Measurements from ENCODE around the gene GPX1.
A peak's percentile ranks its signal among the peaks of the same experiment; 100 is the strongest.
"Not testable (repeated sequence)": the region's sequence is repeated elsewhere in the genome, so short reads cannot be mapped to it uniquely, and the experiment has no call there.

GPX1 gene

DNA sequence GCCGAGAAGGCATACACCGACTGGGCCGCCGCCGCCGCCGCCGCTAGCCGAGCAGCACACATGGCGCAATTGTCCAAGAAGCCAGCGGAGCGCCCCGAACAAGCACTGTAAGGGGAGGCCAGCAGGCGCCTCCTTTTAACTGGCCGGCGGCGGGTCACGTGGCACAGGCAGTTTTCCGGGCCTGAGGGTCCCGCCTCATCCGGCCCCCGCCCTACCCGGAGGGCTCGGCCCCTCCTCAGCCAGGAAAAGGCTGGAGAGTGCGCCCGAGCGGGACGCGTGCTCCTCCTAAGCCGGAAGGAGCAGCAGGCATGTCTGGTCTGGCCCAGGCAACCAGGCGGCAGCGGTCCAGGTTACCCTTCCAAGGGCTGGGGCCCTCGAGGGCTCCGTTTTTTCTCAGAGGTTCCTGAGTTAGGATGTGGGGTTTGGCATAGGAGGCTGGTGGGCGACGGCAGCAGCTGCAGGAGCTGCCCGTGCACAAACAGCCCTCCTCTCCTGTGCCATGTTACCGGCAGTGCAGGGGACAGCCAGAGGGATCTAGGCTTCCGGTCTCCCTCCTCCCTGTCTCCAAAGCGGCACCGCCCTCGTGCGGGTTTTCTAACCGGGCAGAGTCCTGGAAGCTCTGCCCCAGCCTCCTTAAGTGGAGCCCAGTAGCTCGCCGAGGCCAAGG is at the start of gene GPX1:
Gene GPX1 (minus strand): TSS at position 137 of the 667 bp plus-strand sequence. CDS start 75 bp downstream, at position 62.
- DNase-seq (ENCODE audit: low spot score), result peak; percentile 96

DNA sequence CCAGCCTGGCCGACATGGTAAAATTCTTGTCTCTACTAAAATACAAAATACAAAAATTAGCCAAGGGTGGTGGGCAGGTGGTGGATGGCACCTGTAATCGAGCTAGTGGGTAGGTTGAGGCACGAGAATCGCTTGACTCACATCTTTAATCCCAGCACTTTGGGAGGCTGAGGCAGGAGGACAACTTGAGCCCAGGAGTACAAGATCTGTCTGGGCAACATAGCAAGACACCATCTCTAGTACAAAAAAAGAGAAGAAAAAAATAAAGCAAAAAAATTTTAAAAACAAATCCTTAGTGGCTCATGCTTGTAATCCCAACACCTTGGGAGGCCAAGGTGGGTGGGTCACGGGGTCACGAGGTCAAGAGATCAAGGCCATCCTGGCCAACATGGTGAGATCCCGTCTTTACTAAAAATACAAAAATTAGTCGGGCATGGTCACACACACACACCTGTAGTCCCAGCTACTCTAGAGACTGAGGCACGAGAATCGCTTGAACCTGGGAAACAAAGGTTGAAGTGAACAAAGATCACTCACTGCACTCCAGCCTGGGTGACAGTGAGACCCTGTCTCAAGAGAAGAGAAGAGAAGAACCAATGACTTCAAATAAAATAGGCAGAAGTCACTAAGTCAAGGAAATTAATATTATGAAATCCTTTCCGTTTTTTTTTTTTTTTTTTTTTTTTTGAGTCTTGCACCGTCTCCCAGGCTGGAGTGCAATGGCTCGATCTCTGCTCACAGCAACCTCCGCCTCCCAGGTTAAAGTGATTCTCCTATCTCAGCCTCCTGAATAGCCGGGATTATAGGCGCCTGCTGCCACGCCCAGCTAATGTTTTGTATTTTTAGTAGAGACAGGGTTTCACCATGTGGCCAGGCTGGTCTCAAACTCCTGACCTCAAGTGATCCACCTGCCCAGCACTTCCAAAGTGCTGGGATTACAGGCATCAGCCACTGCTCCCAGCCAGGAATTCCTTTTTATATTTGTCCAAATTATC is 48.7 kb upstream of the GPX1 start:
- no peak for DNase-seq (ENCODE audit: low spot score)

DNA sequence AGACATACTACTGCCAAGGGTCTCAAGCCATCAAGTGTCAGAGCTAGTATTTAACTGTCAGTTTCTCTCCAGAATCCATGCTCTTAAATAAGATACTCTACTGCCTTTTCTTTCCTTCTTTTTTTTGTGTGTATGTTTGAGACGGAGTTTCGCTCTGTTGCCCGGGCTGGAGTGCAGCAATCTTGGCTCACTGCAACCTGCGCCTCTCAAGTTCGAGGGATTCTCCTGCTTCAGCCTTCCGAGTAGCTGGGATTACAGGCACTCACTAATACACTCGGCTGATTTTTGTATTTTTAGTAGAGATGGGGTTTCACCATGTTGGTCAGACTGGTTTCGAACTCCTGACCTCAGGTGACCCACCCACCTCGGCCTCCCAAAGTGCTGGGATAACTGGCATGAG is 47.4 kb upstream of the GPX1 start:
- not testable (repeated sequence) for DNase-seq (ENCODE audit: low spot score)

DNA sequence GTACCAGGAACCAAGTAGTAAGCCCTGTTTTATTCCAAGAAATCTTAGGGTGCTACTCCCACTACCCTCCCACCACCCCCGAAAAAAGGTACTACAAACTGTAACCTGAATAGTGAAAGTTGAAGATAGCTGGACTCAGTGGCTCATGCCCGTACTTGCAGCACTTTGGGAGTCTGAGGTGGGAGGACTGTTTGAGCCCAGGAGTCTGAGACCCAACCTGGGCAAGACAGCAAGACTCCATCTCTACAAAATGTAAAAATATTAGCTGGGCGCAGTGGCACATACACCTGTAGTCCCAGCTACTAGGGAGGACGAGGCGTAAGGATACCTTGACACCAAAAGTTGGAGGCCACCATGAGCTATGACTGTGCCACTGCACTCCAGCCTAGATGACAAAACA is 45.7 kb upstream of the GPX1 start:
- DNase-seq (ENCODE audit: low spot score), result no peak

DNA sequence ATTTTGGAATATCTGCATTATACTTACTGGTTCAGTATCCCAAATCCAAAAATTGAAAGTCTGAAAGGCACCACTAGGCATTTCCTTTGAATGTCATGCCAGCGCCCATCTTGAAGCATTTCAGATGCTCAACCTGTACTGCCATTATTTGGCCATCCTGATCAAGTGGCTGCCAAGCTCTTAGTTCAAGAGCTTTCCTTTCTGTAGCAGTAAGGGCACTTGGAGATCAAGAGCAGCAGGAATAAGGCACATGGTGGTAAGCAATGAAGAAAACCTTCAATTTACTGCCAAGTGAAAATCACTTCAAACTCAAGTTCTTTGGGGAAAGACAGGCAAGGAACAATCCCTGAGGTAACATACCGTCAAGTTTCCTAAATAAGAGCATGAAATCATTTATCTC is 43.6 kb upstream of the GPX1 start:
- no peak for DNase-seq (ENCODE audit: low spot score)

DNA sequence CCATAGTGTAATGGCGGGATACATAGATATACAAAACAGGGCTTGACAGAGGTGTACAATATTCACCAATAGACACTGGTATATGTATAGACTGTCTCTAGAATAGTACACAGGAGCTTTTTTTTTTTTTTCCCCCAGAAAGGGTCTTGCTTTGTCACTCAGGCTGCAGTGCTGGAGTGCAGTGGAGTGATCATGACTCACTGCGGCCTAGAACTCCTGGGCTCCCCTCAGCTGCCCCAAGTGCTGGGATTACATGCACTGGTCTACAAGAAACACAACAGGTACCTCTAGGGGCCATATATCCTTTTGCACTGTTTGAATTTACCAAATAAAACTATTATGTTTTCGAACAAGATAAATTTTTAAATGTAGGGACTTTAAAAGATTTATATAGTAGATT is 41.3 kb upstream of the GPX1 start:
- DNase-seq (ENCODE audit: low spot score), result no peak

DNA sequence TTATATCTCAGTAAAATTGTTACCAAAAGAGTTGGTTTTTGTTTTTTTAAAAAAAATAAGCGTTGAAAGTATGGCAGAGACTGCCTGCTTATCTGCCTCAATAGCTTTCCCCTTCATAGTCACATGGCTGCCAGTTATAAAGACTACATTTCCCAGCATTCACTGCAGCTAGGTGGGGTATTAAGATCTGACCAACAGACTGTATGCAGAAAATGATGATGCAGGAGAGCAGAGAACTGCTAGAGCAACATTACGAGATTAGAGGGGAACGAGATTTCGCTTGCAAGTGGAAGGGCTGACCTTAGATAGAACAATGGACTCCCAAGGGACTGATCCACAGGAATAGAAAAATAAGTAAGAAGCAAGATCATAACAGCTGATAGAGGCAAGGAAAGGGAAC is 39.3 kb upstream of the GPX1 start:
- DNase-seq (ENCODE audit: low spot score), result no peak

DNA sequence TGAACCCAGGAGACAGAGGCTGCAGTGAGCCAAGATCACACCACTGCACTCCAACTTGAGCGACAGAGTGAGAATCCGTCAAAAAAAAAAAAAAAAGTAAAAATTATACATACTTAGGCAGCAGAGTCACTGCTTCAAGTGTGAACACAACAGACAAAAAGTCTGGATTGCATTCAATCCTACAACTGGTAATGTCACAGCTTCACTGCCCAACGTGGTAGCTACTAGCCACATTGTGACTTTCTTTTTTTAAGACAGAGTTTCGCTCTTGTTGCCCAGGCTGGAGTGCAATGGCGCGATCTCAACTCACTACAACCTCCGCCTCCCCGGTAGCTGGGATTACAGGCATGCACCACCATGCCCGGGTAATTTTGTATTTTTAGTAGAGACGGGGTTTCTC is 33.2 kb upstream of the GPX1 start:
- not testable (repeated sequence) for DNase-seq (ENCODE audit: low spot score)

DNA sequence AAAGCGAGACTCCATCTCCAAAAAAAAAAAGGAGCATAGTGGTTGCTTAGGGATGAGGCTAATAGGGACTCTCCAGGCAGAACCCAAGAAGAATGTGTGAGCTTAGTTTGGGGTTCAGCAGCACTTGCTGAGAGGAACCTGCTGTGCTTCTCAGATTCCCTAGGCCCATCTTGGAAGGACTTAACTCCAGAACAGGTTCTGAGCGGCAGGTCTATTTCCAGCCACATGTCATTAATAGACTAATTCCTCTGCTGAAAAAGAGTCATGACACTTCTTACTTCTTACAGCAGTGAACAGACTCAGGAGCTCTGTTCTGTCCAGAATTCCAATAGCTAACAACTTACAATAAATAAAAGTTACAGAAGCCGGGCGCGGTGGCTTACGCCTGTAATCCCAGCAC is 31.1 kb upstream of the GPX1 start:
- DNase-seq (ENCODE audit: low spot score), result no peak

DNA sequence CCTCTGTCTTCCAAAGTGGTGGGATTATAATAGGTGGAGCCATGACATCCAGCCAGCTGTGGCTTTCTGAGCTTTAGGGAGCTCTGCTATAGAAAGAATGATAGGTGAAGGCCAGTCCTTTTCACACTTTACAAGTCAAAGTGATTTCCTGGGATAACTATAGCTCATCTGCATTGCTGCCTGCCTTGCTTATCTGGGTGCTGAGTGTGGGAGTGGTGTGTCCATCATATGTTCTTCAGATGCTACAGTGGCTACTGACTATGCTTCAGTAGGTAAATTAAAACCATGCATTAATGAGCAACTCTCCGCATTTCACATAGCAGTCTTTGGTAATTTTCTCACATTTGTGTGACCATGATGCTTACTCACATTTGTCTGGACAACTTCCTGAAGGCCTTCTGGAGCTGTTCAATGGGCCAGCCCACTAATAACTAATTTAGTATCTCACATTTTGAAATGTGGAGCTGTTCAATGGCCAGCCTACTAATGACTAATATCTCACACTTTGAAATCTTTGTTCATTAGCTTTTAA is 30.2 kb upstream of the GPX1 start:
- DNase-seq (ENCODE audit: low spot score), result no peak

DNA sequence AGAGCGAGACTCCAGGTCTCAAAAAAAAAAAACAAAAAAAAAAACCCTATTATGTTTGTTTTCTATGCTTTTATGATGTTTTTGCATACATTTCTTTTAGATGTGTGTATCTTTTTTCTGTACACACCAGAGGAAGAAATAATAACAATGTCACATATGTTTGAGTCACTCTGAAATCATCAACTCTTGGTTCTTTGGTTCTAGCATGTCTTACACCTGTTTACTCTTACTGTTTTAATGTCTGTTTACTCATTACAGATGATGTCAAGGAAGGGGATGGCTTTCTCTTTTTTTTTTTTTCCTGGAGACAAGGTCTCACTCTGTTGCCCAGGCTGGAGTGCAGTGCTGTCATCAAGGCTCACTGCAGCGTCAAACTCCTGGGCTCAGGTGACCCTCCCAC is 29.6 kb upstream of the GPX1 start:
- no peak for DNase-seq (ENCODE audit: low spot score)

DNA sequence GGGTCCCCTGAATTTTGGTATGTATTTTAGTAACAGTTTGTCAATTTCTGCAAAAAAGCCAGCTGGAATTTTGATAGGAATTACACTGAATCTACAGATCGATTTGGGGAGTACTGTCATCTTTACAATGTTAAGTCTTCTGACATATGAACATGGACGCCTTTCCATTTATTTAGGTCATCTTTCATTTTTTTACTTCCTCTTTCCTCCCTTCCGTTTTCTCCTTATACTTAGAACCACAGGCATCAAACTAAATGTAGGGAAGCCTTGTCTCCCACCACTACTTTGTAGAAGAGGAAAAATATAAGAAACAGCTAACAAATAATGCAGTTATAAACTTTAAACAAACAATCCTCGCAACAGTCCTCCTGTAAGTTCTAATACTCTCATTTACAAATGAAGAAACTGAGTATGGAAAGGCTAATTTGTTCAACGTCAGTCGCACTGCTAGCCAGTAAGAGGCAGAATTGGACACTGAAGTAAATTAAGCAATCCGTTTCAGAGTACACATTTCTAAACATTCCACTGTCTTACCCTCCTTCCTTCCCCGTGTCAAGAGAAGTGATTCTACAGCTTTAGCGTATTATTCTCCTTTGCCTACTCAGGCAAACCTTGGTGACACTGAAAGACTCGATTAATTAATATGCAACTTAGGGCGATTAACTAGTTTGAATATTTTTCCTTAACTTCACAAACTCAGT is 28.1 kb upstream of the GPX1 start:
- no peak for DNase-seq (ENCODE audit: low spot score)

DNA sequence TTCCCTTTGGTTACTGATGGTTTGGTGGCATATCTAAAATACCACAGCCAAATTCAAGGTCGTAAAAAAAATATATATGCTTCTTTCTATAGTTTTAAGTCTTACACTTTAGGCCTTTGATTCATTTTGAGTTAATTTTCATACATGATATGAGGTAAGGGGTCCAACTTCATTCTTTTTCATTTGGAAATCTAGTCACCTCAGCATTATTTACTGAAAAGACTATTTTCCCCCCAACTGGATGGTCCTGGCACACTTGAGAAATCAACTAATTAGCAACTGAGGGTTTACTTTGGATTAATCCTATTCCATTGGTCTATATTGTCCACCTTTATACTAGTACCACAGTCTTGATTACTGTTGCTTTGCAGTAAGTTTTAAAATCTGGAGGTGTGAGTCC is 27.5 kb upstream of the GPX1 start:
- no peak for DNase-seq (ENCODE audit: low spot score)

DNA sequence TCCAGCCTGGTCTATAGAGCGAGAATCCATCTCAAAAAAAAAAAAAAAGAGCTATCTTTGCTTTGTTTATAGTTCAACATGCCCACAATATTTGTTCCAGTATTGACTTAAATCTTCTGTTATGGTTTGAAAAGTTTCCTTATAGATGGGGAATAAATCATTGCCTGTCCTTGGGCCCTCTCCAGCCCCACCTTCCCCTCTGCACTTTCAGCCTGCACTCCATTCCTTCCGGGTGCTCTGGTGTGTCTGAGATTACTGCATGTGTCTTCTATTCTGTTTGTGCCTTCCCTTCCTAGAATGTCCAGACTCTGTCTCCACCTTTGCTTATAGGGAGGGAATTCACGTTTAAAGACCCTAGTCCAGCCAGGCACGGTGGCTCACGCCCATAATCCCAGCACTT is 25.2 kb upstream of the GPX1 start:
- no peak for DNase-seq (ENCODE audit: low spot score)

DNA sequence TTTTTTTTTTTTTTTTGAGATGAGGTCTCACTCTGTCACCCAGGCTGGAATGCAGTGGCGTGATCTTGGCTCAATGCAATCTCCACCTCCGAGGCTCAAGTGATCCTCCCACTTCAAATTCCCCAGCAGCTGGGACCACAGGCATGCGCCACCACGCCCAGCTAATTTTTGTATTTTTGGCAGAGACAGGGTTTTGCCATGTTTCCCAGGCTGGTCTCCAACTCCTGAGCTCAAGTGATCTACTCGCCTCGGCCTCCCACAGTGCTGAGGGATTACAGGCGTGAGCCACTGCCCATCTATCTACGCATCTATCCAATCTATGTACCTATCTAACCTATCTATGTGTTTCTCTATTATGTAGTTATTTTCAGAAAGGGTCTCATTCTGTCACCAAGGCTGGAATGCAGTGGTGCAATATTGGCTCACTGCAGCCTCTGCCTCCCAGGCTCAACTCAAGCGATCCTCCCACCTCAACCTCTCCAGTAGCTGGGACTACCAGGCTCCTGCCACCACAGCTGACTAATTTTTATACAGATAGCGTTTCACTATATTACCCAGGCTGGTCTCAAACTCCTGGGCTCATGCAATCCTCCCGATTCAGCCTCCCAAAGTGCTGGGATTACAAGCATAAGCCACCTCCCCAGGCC is 20.2 kb upstream of the GPX1 start:
- DNase-seq (ENCODE audit: low spot score), result no peak

DNA sequence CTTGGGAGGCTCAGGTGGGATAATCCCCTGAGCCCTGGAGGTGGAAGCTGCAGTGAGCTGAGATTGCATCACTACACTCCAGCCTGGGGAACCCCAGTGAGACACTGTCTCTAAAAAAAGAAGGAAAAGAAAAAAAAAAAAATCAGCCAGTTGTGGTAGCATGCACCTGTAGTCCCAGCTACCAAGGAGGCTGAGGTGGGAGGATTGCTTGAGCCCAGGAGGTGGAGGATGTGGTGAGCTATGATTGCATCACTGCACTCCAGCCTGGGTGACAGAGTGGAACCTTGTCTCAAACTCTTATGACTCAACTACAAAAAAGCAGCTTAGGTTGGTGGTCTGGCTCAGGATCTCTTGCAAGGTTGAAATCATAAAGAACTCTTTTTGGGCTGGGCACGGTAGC is 19.3 kb upstream of the GPX1 start:
- DNase-seq (ENCODE audit: low spot score), result no peak

DNA sequence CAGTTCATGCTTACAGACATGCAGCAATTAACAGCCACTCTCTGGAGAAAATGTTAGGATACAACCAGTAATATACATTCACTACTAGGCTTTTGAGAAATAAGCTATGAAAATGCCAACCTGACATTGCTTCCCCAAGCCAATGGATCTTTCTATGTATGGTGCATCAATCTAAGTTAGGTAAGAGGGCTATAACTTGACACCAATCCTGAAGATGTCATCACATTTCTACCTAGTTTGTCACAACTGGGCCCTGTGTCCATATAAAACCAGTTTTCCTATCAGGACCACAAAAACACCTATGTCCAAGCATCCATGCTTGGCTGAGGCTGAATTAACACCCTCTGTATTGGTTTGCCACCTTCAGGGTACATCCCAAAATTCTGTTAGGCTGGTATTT is 13.8 kb upstream of the GPX1 start:
- no peak for DNase-seq (ENCODE audit: low spot score)

DNA sequence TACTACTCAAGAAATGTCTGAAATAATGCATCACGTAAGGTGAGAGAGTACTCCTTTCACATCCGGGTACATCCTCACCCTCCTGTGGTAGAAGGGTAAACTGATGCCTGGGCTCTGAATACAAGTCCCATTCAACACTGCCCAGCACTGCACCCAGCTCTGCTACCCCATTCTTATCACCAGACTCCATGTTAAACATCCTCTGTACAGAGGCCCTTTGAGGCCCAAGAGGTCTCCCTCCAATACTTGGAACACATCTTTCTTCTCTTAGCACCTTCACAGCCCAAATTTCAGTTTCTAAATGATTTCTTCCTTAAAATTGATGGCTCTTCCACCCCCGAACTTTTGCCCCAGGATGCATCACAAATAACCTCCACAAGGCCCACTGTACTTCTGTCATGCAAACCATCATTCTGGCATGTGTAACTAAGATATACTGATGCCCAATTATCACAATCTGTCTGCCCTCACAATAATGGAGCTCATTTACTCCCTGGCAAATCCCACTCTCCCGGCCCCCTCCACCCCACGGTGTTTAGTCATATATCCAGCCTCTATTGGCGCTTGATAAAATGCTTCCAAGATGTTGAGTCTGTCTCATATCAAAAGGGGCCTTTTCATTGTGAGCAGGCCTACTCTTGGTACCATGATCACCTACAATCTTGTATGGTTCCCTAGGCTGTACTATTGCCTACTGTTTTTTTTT is 12.6 kb upstream of the GPX1 start:
- DNase-seq (ENCODE audit: low spot score), result no peak

DNA sequence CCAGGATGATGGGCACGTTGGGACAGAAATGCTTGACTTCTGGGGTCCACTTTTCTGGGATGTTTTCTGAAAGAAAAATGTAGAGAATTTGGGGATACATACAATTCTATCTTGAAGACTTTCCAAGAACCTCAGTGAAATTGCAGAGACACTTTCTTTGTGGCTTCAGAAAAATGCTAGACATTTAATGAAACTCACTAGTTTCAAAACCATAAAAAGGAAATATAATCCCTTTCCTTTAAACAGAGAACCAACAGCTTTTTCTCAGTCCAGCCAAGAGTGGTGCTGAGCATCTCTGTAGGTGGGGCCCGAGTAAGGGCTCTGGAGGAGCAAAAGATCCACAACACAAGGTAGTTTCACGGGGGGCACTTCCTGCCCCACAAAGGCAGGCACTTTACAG is 4.4 kb upstream of the GPX1 start:
- no peak for DNase-seq (ENCODE audit: low spot score)

DNA sequence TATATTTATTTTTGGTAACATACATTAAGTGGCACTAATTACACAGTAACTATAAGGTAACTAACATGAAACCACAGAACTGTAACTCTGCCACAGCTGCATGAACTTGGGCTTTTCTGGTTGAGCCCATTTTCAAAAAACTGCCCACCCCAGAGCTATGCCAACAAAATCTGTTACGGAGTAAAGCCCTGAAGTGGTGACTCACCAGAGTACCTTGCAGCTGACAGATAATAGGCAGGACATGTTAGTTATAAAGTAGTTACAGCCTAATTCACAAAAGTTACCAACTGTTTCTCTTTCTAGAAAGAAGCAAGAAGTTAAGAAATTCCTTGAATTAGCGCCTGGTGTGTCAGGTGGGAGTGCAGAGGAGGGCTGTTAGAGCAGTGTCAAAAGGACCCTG is 1.5 kb upstream of the GPX1 start:
- no peak for DNase-seq (ENCODE audit: low spot score)

DNA sequence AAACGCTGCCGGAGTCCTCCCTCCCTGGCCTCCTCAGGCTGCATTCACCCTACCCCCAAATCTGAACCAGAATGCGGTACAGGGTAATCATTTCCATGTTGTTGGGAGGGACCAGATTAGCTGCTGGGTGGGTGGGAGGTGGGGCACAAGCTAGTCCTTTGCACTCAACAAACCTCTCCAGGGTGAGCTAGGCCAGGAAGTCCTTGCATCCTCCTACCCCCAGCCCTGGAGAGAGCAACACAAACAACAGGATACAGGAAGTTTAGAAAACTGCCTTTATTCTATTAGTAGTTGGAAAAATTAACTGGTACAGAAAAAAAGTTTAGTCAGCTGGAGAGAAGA is 702 bp upstream of the GPX1 start:
- no peak for DNase-seq (ENCODE audit: low spot score)

Data from left forelimb (tissue), 1 donor.